Left lobe of liver (tissue), 2 donors: ENCODE results near the gene SLC33A1. TPM values are rescaled to one million over a fixed set of nuclear protein-coding genes. Genes with fewer than 3 reads are reported as not detected.

Experiments
- ATAC-seq: fragments of 200-7000 bp; cut with Tn5 transposase; one replicate; pipeline ENCODE4 v1.9.1; 2020; ENCODE audit warnings: mild to moderate bottlenecking, moderate library complexity
- DNase-seq: peaks from one replicate; pipeline ENCODE4 v3.0.0-alpha.2; 2020; ENCODE audit warnings: low spot score
- total RNA-seq: library from RNA; stranded (reverse); gene quantifications from one replicate; pipeline ENCODE4 v1.2.1, GENCODE V29; 2021
- donor health status: DM: no; HTN: no; CAD: no; lungs with moderate emphysema.
- donor health status: DM: no; HTN: yes; CAD: no.

SLC33A1 gene
- total RNA-seq, 1 donor from 2014 or later = 39.7 TPM

DNA sequence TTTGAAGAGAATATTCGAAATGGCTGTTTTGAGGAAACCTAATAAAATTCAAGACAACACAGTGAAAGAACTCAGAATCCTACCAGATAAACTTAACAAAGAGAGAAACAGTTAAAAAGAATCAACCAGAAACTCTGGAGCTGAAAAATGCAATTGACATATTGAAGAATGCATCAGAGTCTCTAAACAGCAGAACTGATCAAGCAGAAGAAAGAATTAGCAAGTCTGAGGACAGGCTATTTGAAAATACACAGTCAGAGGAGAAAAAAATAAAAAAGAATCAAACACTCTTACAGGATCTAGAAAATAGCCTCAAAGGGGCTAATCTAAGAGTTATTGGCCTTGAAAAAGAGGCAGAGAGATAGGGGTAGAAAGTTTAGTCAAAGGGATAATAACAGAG lies 61.7 kb downstream of the SLC33A1 start:
- no peak for ATAC-seq
- no peak for DNase-seq

DNA sequence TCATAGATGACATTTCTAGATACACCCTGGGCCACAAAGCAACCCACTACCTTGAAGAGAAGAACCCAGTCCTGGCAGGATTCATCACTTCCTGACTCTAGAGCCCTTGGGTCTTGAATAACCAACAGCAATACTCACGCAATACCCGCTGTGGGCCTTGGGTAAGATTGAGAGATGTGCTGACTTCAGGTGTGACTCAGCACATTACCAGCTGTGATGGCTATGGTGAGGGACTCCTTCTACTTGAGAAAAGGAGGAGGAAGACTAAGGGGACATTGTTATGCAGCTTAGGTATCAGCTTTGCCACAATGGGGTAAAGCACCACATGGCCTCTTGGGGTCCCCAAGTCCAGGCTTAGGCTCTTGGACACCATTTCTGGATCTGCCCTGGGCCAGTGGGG lies 63.0 kb downstream of the SLC33A1 start:
- DNase-seq (no peak), ATAC-seq (no peak)

DNA sequence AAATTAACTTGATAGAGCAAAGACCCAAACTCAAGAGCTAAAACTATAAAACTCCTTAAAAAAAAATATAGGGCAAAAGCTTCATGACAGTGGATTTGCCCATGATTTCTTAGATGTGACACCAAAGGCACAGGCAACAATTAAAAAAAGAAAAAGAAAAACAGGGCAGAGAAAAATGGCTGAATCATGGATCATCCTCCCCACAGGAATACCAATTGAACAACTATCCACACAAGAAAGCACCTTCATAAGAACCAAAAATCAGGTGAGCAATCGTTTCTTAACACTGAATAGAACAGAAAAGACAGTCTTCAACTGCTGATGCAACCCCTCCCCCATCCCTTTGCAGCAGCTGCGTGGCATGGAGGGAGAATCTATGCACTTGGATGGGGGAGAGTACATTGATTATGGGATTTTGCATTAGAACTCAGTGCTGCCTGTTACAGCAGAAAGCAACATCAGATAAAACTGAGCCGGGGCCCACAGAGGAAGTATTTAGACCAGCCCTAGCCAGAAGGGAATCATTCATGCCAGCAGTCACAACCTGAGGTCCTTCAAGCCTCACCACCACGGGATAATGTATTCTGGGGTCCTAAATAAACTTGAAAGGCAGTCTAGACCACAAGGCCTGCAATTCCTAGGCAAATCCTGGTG lies 63.8 kb downstream of the SLC33A1 start:
- DNase-seq (no peak), ATAC-seq (no peak)

DNA sequence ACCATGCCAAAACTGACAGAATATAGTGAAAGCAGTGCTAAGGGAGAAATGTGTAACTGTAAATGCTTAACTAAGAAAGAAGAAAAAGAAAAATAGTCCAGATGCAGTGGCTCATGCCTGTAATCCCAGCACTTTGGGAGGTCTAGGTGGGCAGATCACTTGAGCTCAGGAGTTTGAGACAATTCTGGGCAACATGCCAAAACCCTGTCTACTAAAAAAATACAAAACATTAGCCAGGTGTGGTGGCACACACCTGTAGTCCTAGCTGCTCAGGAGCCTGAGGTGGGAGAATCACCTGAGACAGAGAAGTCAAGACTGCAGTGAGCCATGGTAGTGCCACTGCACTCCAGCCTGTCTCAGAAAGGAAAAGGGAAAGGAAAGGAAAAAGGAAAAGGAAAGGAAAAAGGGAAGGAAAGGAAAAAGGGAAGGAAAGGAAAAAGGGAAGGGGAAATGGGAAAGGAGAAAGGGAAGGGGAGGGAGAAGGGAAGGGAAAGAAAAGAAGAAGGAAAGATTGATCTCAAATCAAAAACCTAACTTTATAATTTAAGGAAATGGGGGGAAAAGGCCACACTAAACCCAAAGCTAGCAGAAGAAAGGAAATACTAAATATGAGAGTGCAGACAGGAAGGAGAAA lies 68.4 kb downstream of the SLC33A1 start:
- DNase-seq (no peak), ATAC-seq (no peak)

DNA sequence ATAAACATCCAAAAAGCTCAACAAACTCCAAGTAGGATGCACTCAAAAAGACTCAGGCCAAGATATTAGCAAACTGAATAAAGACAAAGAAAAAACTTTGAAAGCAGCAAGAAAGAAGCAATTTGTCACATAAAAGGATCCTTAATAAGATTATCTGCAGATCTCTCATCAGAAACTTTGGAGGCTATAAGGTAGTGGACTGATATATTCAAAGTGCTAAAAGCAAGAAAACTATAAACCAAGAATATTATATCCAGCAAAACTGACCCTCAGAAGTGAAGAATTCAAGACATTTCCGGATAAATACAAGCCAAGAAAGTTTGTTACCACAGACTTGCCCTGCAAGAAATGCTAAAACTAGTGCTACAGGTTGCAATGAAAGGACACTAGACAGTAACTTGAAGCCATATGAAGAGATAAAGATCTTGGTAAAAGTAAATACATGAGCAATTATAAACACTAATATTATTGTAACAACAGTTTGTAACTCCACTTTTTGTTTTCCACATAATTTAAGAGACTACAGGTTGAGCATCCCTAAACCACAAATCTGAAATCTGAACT lies 71.8 kb downstream of the SLC33A1 start:
- DNase-seq (no peak), ATAC-seq (no peak)

DNA sequence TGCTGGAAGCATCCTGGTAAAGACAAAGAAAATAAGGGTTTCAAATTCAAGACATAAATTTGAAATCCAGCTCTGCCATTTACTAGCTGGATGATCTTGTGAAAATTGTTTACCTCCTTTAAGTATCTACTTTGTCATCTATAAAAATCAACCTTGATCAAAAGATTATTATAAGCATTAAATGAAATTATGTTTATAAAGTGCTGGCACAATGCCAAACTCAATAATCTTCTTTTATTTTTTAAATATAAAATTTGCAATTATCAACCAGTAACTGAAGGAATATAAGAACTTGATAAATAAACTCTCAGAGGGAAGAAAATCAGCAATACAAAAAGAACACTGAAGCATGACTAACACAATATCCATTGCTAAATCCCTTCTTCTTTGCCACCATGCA lies 73.9 kb downstream of the SLC33A1 start:
- no peak for DNase-seq
- no peak for ATAC-seq

DNA sequence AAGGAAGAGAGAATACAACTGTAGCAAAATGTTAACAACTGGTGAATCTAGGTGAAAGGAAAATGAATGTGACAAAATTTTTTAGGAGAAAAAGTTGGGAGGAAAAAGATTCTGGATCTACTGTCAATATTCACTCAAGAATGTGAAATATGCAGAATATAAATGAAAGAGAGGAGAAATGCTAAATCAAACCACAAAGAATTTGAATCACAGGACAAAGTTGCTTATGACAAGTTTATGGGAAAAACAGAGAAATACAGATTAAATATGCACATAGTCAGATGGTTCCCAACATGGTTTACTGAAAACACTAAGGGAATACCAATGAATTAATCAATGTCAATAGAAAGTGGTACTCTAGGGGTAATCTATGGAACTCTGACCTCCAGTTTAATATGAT lies 75.8 kb downstream of the SLC33A1 start:
- ATAC-seq = no peak
- DNase-seq = no peak

DNA sequence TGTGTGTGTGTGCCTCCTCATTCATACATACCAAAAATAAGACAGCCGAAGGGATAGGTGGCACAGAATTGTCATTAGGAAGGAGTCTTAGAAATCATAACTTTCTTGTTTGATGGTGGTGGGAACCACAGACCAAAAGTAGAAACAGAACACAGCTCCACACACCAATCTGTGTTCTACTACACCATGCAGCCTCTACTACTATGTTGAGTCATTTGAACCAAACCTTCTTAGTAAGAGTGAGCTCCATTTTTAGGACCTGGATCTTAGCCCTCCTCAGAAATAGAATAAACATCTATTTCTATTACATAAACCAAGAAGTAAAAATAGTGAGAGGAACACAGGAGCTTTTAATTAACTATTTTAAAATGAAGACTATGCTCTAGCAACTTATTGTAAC lies 81.4 kb downstream of the SLC33A1 start:
- DNase-seq = no peak
- ATAC-seq = no peak

DNA sequence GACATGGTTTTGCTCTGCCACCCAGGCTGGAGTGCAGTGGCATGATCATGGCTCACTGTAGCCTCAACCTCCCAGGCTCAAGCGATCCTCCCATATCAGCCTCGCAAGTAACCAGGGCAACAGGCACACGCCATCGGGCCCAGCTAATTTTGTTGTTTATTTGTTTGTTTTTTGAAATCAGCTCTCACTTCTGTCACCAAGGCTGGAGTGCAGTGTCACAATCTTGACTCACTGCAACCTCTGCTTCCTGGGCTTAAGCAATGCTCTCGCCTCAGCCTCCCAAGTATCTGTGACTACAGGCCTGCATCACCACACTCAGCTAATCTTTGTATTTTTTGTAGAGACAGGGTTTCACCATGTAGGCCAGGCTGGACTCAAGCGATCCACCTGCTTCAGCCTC lies 83.1 kb downstream of the SLC33A1 start:
- ATAC-seq (no peak), DNase-seq (no peak)

Other genes starting within 250 kb of the SLC33A1 start
- gene PLCH1, start 109.4 kb downstream of the SLC33A1 start, total RNA-seq = 0.08 TPM
- gene C3orf33, start 48.1 kb downstream of the SLC33A1 start, total RNA-seq = 0.70 TPM
- 14.6 TPM for gene GMPS, start 16.2 kb upstream of the SLC33A1 start, total RNA-seq